ENCODE data around the gene NLRP8.

The NLRP8 gene

DNA sequence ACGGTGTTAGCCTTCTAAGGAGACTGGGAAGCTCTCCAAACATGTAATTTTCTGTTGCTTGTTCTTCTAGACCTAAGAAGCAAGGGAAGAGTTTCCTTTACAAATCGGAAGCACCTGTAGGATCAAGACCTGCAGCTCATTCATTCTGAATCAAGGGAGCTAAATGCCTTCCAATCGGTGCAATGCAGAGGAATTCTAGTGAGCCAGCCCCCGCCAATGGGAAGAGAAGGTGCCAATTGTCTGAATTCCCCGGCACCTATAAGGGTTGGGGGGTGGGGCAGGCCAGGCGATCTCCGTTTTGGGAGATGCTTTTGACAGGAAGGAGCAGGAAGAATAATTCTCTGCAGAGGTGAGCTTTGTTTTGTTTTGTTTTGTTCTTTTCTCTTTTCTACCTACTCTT, 8.4 kb upstream of the NLRP8 start:
- TF ChIP-seq, protein P1, sequence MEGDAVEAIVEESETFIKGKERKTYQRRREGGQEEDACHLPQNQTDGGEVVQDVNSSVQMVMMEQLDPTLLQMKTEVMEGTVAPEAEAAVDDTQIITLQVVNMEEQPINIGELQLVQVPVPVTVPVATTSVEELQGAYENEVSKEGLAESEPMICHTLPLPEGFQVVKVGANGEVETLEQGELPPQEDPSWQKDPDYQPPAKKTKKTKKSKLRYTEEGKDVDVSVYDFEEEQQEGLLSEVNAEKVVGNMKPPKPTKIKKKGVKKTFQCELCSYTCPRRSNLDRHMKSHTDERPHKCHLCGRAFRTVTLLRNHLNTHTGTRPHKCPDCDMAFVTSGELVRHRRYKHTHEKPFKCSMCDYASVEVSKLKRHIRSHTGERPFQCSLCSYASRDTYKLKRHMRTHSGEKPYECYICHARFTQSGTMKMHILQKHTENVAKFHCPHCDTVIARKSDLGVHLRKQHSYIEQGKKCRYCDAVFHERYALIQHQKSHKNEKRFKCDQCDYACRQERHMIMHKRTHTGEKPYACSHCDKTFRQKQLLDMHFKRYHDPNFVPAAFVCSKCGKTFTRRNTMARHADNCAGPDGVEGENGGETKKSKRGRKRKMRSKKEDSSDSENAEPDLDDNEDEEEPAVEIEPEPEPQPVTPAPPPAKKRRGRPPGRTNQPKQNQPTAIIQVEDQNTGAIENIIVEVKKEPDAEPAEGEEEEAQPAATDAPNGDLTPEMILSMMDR (IDR thresholded peaks at IDR 0.05), result no peak

DNA sequence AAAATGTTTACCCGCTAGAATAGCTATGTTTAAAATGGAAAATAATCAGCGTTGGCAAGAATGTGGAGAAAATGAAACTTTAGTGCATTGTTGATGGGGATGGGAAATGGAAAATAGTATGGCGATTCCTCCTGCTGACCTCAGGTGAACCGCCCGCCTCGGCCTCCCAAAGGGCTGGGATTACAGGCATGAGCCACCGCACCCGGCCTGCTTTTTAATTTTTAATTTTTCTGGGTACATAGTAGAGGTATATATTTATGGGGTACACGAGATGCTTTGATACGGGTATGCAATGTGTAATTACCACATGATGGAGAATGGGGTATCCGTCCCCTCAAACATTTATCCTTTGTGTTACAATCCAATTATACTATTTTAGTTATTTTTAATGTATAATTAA, 7.3 kb upstream of the NLRP8 start:
- TF ChIP-seq, protein P1 (IDR thresholded peaks at IDR 0.05), result no peak

DNA sequence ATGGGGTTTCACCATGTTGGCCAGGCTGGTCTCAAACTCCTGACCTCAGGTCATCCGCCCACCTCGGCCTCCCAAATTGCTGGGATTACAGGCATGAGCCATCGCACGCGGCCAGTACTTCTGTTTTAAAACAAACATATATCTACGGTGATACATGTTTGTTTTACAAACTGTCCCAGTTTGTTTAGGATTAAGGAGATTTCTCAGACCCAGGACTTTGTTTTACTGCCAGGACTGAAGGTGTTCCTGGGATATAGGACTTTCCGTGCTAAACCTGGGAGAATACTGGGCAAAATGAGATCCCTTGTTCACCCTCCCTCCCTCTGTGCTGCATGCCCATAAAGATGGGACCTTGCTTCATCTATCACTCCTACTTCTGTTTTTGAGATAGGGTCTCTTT, 8.8 kb downstream of the NLRP8 start:
- TF ChIP-seq, protein P1 (IDR thresholded peaks at IDR 0.05), result no peak

DNA sequence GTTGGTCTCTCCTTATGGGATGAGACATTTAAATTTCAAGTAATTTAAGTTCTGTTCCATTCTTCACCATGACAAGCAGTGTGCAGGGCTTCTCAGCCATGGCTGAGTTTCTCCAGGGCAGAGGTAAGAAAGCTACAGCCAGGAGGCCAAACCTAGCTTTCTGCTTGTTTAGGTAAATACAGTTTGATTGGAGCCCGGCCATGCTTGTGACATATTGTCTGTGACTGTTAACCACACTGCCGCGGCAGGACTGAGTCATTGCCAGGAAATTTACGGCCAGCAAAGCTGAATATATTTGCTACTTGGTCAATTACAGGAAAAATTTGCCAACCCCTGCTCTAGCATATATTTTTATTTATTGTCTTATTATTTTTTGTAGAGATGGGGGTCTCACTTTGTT, 10.7 kb downstream of the NLRP8 start:
- TF ChIP-seq, protein P1 (IDR thresholded peaks at IDR 0.05), result no peak

DNA sequence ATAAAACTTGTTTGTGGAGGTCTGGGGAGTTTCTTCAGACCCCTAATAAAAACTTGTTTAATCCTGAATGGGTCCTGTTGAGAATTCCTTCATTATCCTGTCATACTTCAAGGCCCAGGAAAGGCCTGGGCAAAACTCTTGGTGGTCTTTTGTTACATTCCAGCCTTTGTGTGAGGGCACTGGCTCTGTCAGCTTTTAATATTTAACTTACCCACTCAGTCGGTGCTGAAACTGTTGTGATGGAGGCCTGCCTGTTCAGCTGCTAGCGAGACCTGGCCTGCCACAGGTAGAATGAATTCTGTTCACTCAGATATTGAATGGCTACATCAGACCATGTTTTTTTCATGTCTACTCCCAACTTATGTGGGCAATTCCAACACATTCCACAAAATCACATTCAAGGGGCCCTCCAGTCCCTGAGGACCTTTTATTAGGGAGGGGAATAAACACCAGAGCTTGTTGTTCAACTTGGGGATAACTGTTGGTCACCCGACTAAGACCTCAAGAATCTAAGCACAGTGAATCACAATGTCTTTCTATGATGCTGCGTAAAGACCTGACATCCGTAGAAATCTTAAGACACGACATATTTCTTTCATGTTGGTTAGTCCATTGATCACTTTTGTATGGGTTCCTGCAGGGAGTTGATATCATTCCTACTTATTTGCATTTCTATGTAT, 12.5 kb downstream of the NLRP8 start:
- TF ChIP-seq, protein P1 (IDR thresholded peaks at IDR 0.05), result no peak

DNA sequence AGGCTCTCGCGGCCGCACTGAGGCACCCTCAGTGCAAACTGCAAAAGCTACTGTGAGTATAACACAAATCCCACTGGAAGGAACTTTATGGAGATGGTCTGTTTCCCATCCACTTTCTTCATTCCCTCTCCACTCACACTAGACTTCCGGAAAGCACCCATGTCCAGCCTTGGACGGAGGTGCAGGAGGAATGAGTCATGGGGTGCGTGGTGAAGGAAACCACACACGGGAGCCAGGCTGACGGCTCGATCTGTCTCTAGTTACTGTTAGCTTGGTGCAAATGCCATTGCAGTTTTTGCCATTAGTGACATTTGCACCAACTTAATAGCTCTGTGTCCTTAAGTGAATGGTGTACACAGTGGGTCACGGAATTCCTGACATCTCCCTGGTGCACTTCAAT, 14.6 kb downstream of the NLRP8 start:
- TF ChIP-seq, protein P1 (IDR thresholded peaks at IDR 0.05), result no peak

DNA sequence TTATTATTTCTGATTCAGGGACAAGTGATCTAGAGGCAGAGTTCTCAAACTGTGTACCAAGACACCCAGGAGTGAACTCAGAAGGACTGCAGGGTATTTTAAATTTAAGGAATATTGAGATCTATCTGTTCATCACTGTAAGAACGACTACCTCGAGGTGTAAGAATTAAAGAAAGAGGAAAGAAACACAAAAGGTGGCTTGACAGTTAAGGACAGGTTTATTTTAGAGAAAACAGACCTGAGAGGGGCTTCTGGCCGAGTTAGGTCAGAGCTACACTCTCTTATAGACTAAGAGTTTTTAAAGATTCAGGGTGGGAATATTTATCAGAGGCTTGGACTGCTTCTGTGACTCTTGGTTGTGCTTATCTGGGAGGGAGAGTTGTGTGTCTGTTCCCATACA, 26.4 kb downstream of the NLRP8 start:
- TF ChIP-seq, protein P1 (IDR thresholded peaks at IDR 0.05), result no peak

DNA sequence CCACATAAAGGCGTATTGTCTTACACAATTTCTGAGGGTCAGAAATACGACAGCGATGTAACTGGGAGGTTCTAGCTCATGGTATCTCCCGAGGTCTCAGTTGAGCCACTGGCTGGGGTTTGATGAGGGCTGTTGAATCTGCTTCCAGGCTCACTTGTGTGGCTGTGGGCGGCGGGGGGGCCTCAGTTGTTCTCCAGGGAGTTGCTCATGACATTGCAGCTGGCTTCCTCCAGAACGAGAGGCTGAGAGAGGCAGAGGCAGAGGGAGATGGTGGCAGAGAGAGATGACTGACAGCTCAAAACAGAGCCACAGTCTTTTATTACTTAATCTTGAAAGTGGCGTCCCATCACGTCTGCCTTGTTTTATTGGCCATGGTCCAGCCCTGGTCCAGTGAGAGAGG, 32.8 kb downstream of the NLRP8 start:
- TF ChIP-seq, protein P1 (IDR thresholded peaks at IDR 0.05), result no peak
